ENCODE data around the gene SPATA13.

GRCh38 chr13:24122569-24122968 is 38.0 kb upstream of the SPATA13 start:
- TF ChIP-seq CTCF (IDR thresholded peaks at IDR 0.05; ENCODE audit: poor library complexity): no peak
- TF ChIP-seq EZH2phosphoT487 (IDR thresholded peaks at IDR 0.05; ENCODE audit: low read depth, severe bottlenecking, unreplicated experiment): no peak
